A549 (cell line): ENCODE results near the gene PIK3R4. TPM values are rescaled to one million over a fixed set of nuclear protein-coding genes. Genes with fewer than 3 reads are reported as not detected.

Source experiments
- ATAC-seq, 2 experiments: fragments of 200-7000 bp in 1 of 2; fragments of >200 bp in 1 of 2; cut with Nextera tagmentation in 1 of 2; cut with Tn5 transposase in 1 of 2; 3 replicates each; pipeline versions ENCODE4 v1.8.0 to v1.9.1; 2018 to 2020; ENCODE audit warnings: mild to moderate bottlenecking in 1 of 2, moderate library complexity in 1 of 2
- CTCF ChIA-PET: fragments of 300-600 bp; sonication (Branson Sonifier 250); formaldehyde crosslinking; extraction: SDS; loops from one replicate; lab custom pipeline; 2021; ENCODE audit warnings: antibody characterized with exemption, inconsistent platforms; lab: Yijun Ruan, JAX
- POLR2A ChIA-PET: fragments of 350-600 bp; formaldehyde crosslinking; extraction: SDS; loops from one replicate; lab custom pipeline; 2021; ENCODE audit warnings: antibody characterized with exemption, inconsistent platforms; lab: Yijun Ruan, JAX
- DNase-seq, 2 experiments: peaks; one replicate each; pipeline versions ENCODE4 v3.0.0 to v3.0.0-alpha.2; 2011 to 2016; ENCODE audit warnings: low read depth in 1 of 2, low spot score in 1 of 2
- FAIRE-seq: peaks from 2 replicates; lab custom pipeline; 2011; peaks lifted over from hg19 to GRCh38; lab: Jason Lieb, UNC
- H3K27ac ChIP-seq, 2 experiments: fragments of >200 bp; sonication (Bioruptor Twin); formaldehyde crosslinking; 3 replicates each; pipeline ENCODE4 v1.5.1; 2016 to 2017
- H3K4me1 ChIP-seq: fragments of >200 bp; sonication (Bioruptor Twin); formaldehyde crosslinking; 3 replicates; pipeline ENCODE4 v1.6.1; 2016
- H3K4me2 ChIP-seq: fragments of >200 bp; sonication (Bioruptor Twin); formaldehyde crosslinking; 3 replicates; pipeline ENCODE4 v1.6.1; 2016
- H3K4me3 ChIP-seq: fragments of >200 bp; sonication (Bioruptor Twin); formaldehyde crosslinking; 3 replicates; pipeline ENCODE4 v1.5.1; 2016
- H3K9me3 ChIP-seq: fragments of >200 bp; sonication (Bioruptor Twin); formaldehyde crosslinking; 3 replicates; pipeline ENCODE4 v1.6.1; 2016
- BHLHE40 ChIP-seq: IDR thresholded peaks from 2 replicates; pipeline ENCODE4 v1.6.1; 2012; ENCODE audit warnings: low read depth, low read length, inconsistent platforms
- CHD2 ChIP-seq: fragments of 150-350 bp; IDR thresholded peaks from 2 replicates; pipeline ENCODE4 v1.6.1; 2014; ENCODE audit warnings: low read length; ENCODE audit not compliant: partially characterized antibody
- EHF ChIP-seq: fragments of 250-450 bp; sonication (Bioruptor Pico); IDR thresholded peaks from 2 replicates; pipeline ENCODE4 v1.5.0; 2020; ENCODE audit warnings: mild to moderate bottlenecking
- EHMT2 ChIP-seq: fragments of 200-600 bp; sonication (generic); IDR thresholded peaks from 2 replicates; pipeline ENCODE4 v1.6.1; 2016; ENCODE audit warnings: antibody characterized with exemption, low read depth, mild to moderate bottlenecking, moderate library complexity
- ESRRA ChIP-seq: fragments of 150-350 bp; IDR thresholded peaks from 2 replicates; pipeline ENCODE4 v1.6.1; 2014; ENCODE audit warnings: mild to moderate bottlenecking, low read length, borderline replicate concordance
- FOSB ChIP-seq: fragments of 250-450 bp; sonication (Bioruptor Pico); IDR thresholded peaks from 2 replicates; pipeline ENCODE4 v1.5.0; 2020; ENCODE audit warnings: mild to moderate bottlenecking, moderate library complexity
- HEYL ChIP-seq: fragments of 250-450 bp; sonication (Bioruptor Pico); IDR thresholded peaks from 2 replicates; pipeline ENCODE4 v1.8.0; 2021; ENCODE audit warnings: mild to moderate bottlenecking, moderate library complexity
- HOXB13 ChIP-seq: fragments of 250-450 bp; sonication (Bioruptor Pico); IDR thresholded peaks from 2 replicates; pipeline ENCODE4 v1.5.0; 2020; ENCODE audit warnings: low read depth, mild to moderate bottlenecking, moderate library complexity
- KDM5A ChIP-seq: fragments of 200-600 bp; sonication (generic); IDR thresholded peaks from 2 replicates; pipeline ENCODE4 v1.6.1; 2016; ENCODE audit warnings: antibody characterized with exemption, mild to moderate bottlenecking
- MAFK ChIP-seq: fragments of 450-650 bp; IDR thresholded peaks from 2 replicates; pipeline ENCODE4 v1.6.1; 2014; ENCODE audit not compliant: partially characterized antibody
- MAX ChIP-seq: IDR thresholded peaks from 2 replicates; pipeline ENCODE4 v1.6.1; 2012
- MAZ ChIP-seq: fragments of 150-350 bp; IDR thresholded peaks from 2 replicates; pipeline ENCODE4 v1.6.1; 2014; ENCODE audit warnings: antibody characterized with exemption, low read depth, low read length, borderline replicate concordance
- NFE2L2 ChIP-seq: fragments of 150-350 bp; conservative IDR thresholded peaks from 2 replicates; pipeline ENCODE4 v1.6.1; 2014; ENCODE audit warnings: low read length
- PHF8 ChIP-seq: fragments of 200-600 bp; sonication (generic); IDR thresholded peaks from 2 replicates; pipeline ENCODE4 v1.6.1; 2016; ENCODE audit warnings: low read depth, mild to moderate bottlenecking, antibody characterized with exemption, moderate library complexity, borderline replicate concordance
- POLR2A ChIP-seq: IDR thresholded peaks from 2 replicates; pipeline ENCODE4 v1.6.1; 2012; ENCODE audit warnings: mild to moderate bottlenecking, low read length
- RARB ChIP-seq: fragments of 250-450 bp; sonication (Bioruptor Pico); IDR thresholded peaks from 2 replicates; pipeline ENCODE4 v1.8.0; 2021; ENCODE audit warnings: mild to moderate bottlenecking, moderate library complexity
- SREBF2 ChIP-seq: fragments of 450-650 bp; IDR thresholded peaks from 2 replicates; pipeline ENCODE4 v1.6.1; 2014; ENCODE audit warnings: mild to moderate bottlenecking, moderate library complexity
- USF2 ChIP-seq: fragments of 450-650 bp; IDR thresholded peaks from 2 replicates; pipeline ENCODE4 v1.6.1; 2014; ENCODE audit warnings: antibody characterized with exemption
- ZNF302 ChIP-seq: fragments of 250-450 bp; sonication (Bioruptor Pico); IDR thresholded peaks from 2 replicates; pipeline ENCODE4 v1.9.0; 2021; ENCODE audit warnings: inconsistent platforms, mild to moderate bottlenecking, moderate library complexity
- ZSCAN20 ChIP-seq: fragments of 250-450 bp; sonication (Bioruptor Pico); IDR thresholded peaks from 2 replicates; pipeline ENCODE4 v1.8.0; 2022; ENCODE audit warnings: mild to moderate bottlenecking, moderate library complexity
- WGBS: methylation state at CpG from one replicate; pipeline ENCODE4 v1.1.6; 2017; ENCODE audit errors: missing lambda C conversion rate; 5-methylcytosine and 5-hydroxymethylcytosine counted together
- polyA plus RNA-seq, 4 experiments: library from polyadenylated mRNA; depleted of rRNA in 3 of 4; stranded (reverse); fragments of >200 nt; fragmentation: RNase III in 1 of 4; extraction: RNeasy Plus Mini Kit Qiagen cat#74134 plus additional on column Dnase treatment in 1 of 4; gene quantifications; 2 replicates in 3 of 4; 3 replicates in 1 of 4; pipeline ENCODE4 v1.2.3, GENCODE V29; 2011 to 2017
- TF ChIP-seq, protein P1 (sequence below): fragments of 250-450 bp; sonication (Bioruptor Pico); IDR thresholded peaks from 2 replicates; pipeline ENCODE4 v1.5.0; 2021; ENCODE audit warnings: mild to moderate bottlenecking, moderate library complexity, borderline replicate concordance

The PIK3R4 gene
- polyA plus RNA-seq, 2 of the 4 experiments (the other 2 are of a cell fraction): 18.2 to 27.8 TPM

DNA sequence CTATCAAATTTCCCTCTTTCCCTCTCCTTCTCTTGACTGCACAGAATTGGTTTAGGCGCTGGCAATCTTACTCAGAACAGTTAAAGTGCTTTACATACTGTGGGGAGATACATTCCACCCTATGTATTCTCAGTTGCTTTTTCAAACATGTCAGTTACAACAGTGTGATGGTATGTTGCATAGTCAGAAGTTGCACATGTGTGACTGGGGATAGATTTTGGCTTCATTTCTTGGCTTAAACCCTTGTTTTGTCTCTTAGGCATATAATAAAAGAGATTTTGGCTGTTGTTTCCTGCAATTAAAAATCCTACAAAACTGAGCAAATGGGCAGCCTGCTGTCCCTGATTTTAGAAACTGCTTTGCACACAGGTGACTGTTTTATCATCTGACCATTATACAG lies 86.7 kb downstream of the PIK3R4 start:
- DNase-seq: no peak
- WGBS: 85% methylated on average over 1 of the region's 1 CpG
- CTCF ChIA-PET: no interaction called here
- no peak for FAIRE-seq
- Histone ChIP-seq H3K4me1 (no peaks in the 10 kb centered on the region), H3K4me2 (no peak overlapping the region), H3K27ac (no peak overlapping the region), H3K4me3 (no peak overlapping the region), H3K9me3 (no peaks in the 10 kb centered on the region)
- POLR2A ChIA-PET: no interaction called here
- TF ChIP-seq MAX (no peak), RARB (no peak), HOXB13 (CRISPR knock-in tag) (no peak), ZSCAN20 (no peak), SREBF2 (no peak), PHF8 (no peak), MAFK (no peak), FOSB (CRISPR knock-in tag) (no peak), ESRRA (no peak)
- ATAC-seq: no peak

- WGBS: 87% methylated on average over 4 of the region's 4 CpGs
- POLR2A ChIA-PET: no interaction called here
These were observed 88.0 kb downstream of the PIK3R4 start for GRCh38 chr3:130658678-130659077.

GRCh38 chr3:130656627-130657026 lies 90.0 kb downstream of the PIK3R4 start:
- no peaks in the 10 kb centered on the region for H3K9me3 ChIP-seq
- no peak for TF ChIP-seq EHMT2
- no peak for TF ChIP-seq POLR2A
- TF ChIP-seq CHD2: no peak
- TF ChIP-seq PHF8: no peak
- no CpG with 5 or more reads among the region's 5 CpGs for WGBS
- no peak for FAIRE-seq
- ChIA-PET CTCF (interaction anchor here (0.6 kb wide), 1 partner anchor 377 kb away, joined by 6 read pairs; no protein-coding TSS in a partner anchor), POLR2A (no interaction called here)
- H3K4me2 ChIP-seq: no peak overlapping the region
- no peak for DNase-seq
- no peak for ATAC-seq
- H3K27ac ChIP-seq: no peak overlapping the region
- H3K4me3 ChIP-seq: no peak overlapping the region
- no peaks in the 10 kb centered on the region for H3K4me1 ChIP-seq

More at GRCh38 chr3:130658678-130659077, 88.0 kb downstream of the PIK3R4 start:
- CTCF ChIA-PET: no interaction called here
- DNase-seq: no peak
- no peak for FAIRE-seq
- no peak overlapping the region for H3K27ac ChIP-seq
- no peak for ATAC-seq
- H3K9me3 ChIP-seq: no peaks in the 10 kb centered on the region
- H3K4me3 ChIP-seq: no peak overlapping the region
- H3K4me1 ChIP-seq: no peaks in the 10 kb centered on the region
- no peak overlapping the region for H3K4me2 ChIP-seq
- no peak for TF ChIP-seq USF2
- no peak for TF ChIP-seq MAZ
- TF ChIP-seq NFE2L2: no peak
- TF ChIP-seq POLR2A: no peak
- no peak for TF ChIP-seq BHLHE40
- TF ChIP-seq EHF (CRISPR knock-in tag): no peak
- no peak for TF ChIP-seq HEYL (CRISPR knock-in tag)
- no peak for TF ChIP-seq KDM5A

DNA sequence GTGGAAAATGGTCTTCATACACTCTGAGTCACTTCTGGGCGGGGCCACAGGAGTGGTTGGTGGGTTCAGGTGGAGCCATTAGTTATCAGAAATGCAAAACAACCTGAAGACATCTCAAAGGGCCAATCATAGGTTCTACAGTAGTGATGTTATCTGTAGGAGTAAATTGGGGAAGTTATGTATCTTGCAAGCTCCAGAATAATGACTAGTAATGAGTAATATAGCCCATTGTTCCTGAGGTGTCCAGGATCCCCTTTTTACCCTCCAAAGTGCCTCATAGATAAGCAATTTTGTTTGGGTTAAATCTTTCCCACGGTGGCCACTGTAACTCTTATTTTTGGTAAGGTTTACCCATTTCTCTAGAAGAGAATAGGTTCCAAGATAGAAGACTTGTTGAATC lies 91.7 kb downstream of the PIK3R4 start:
- no peak for FAIRE-seq
- TF ChIP-seq ZNF302: no peak
- TF ChIP-seq, protein P1, sequence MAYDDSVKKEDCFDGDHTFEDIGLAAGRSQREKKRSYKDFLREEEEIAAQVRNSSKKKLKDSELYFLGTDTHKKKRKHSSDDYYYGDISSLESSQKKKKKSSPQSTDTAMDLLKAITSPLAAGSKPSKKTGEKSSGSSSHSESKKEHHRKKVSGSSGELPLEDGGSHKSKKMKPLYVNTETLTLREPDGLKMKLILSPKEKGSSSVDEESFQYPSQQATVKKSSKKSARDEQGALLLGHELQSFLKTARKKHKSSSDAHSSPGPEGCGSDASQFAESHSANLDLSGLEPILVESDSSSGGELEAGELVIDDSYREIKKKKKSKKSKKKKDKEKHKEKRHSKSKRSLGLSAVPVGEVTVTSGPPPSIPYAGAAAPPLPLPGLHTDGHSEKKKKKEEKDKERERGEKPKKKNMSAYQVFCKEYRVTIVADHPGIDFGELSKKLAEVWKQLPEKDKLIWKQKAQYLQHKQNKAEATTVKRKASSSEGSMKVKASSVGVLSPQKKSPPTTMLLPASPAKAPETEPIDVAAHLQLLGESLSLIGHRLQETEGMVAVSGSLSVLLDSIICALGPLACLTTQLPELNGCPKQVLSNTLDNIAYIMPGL (CRISPR knock-in tag): no peak
- TF ChIP-seq, all 56 proteins: peak for 0
- 36% methylated on average over 2 of the region's 2 CpGs for WGBS
- no peak for ATAC-seq
- ChIA-PET CTCF (no interaction called here), POLR2A (no interaction called here)
- H3K4me3 ChIP-seq: no peak overlapping the region
- no peak overlapping the region for H3K27ac ChIP-seq
- no peaks in the 10 kb centered on the region for H3K9me3 ChIP-seq
- H3K4me2 ChIP-seq: no peak overlapping the region
- DNase-seq: no peak
- no peaks in the 10 kb centered on the region for H3K4me1 ChIP-seq
